HepG2 (cell line): Measurements from ENCODE around the gene GRID1.

Source experiments
- EP300 ChIP-seq, 3 experiments: sonication (generic) in 1 of 3; formaldehyde crosslinking in 1 of 3; IDR thresholded peaks; 2 replicates each; pipeline versions ENCODE4 v1.5.1 to v1.6.1; 2011 to 2020; ENCODE audit warnings: low read depth in 2 of 3, low read length in 2 of 3, borderline replicate concordance in 1 of 3, improper control_type of control experiment in 1 of 3, mild to moderate bottlenecking in 1 of 3, missing genetic modification reagents in 1 of 3, moderate library complexity in 1 of 3
- KAT7 ChIP-seq: IDR thresholded peaks from 2 replicates; pipeline ENCODE4 v1.6.1; 2018; ENCODE audit warnings: borderline replicate concordance, missing compliant biosample characterization
- MAFK ChIP-seq, 2 experiments: IDR thresholded peaks in 1 of 2; conservative IDR thresholded peaks in 1 of 2; 2 replicates each; pipeline ENCODE4 v1.6.1; 2011; ENCODE audit warnings: improper control_type of control experiment in 2 of 2, low read length in 2 of 2
- POLR2A ChIP-seq, 2 experiments: IDR thresholded peaks; 2 replicates each; pipeline ENCODE4 v1.6.1; 2011; ENCODE audit warnings: low read depth in 2 of 2, low read length in 2 of 2, mild to moderate bottlenecking in 1 of 2, moderate library complexity in 1 of 2; ENCODE audit not compliant: insufficient read depth in 1 of 2
- POLR2AphosphoS5 ChIP-seq: IDR thresholded peaks from 2 replicates; pipeline ENCODE4 v1.6.1; 2012; ENCODE audit warnings: low read depth, low read length
- ZFP36 ChIP-seq: fragments of 150-350 bp; IDR thresholded peaks from 2 replicates; pipeline ENCODE4 v1.6.1; 2018; ENCODE audit warnings: borderline replicate concordance, low read length, low read depth; ENCODE audit not compliant: partially characterized antibody
- ZNF619 ChIP-seq: sonication (generic); formaldehyde crosslinking; IDR thresholded peaks from 2 replicates; pipeline ENCODE4 v1.4.0; 2020; ENCODE audit warnings: mild to moderate bottlenecking, missing genetic modification reagents
- ZNF772 ChIP-seq: sonication (generic); formaldehyde crosslinking; IDR thresholded peaks from 2 replicates; pipeline ENCODE4 v1.5.0; 2020; ENCODE audit warnings: mild to moderate bottlenecking, missing genetic modification reagents
- TF ChIP-seq, protein P1 (sequence below): IDR thresholded peaks from 2 replicates; pipeline ENCODE4 v1.6.1; 2016; ENCODE audit warnings: mild to moderate bottlenecking, missing biosample characterization, missing genetic modification reagents
- TF ChIP-seq, protein P2 (sequence below): sonication (generic); formaldehyde crosslinking; IDR thresholded peaks from 2 replicates; pipeline ENCODE4 v1.4.0; 2020; ENCODE audit warnings: missing genetic modification reagents

DNA sequence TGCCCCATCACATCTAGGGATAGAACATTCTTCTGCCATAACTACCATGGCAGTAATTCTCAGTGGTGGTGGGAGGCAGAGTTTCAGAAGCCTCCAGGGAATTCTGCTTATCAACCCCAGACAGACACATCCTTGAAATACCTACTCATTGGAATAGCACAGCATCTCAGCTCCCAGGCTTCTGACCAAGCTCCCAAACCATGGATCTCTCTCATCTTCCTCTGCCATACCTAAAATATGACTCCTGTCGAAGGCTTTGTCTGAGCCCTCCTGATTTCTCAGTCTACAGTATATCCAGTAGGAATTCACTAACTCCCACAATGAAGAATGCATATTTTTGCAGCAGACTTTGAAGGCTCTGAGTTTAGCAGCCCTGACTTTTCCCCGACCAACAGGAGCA lies 687.5 kb downstream of the GRID1 start:
- TF ChIP-seq POLR2A (IDR thresholded peaks at IDR 0.05; ENCODE audit: insufficient read depth in 1 of 2, low read depth in 2 of 2, low read length in 2 of 2) (no peak), ZFP36 (no peak), EP300 (IDR thresholded peaks at IDR 0.05; ENCODE audit: low read depth in 2 of 2, low read length in 2 of 2) (no peak), EP300 (CRISPR knock-in tag; IDR thresholded peaks at IDR 0.05; ENCODE audit: borderline replicate concordance) (no peak), POLR2AphosphoS5 (no peak), ZNF772 (CRISPR knock-in tag) (no peak), MAFK (conservative IDR thresholded peaks at IDR 0.05 in 1 of 2, IDR thresholded peaks at IDR 0.05 in 1 of 2; ENCODE audit: low read length in 2 of 2) (no peak), KAT7 (CRISPR knock-in tag) (no peak), ZNF619 (CRISPR knock-in tag) (no peak)
- TF ChIP-seq, protein P1, sequence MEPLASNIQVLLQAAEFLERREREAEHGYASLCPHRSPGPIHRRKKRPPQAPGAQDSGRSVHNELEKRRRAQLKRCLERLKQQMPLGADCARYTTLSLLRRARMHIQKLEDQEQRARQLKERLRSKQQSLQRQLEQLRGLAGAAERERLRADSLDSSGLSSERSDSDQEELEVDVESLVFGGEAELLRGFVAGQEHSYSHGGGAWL (CRISPR knock-in tag), result no peak
- TF ChIP-seq, protein P2, sequence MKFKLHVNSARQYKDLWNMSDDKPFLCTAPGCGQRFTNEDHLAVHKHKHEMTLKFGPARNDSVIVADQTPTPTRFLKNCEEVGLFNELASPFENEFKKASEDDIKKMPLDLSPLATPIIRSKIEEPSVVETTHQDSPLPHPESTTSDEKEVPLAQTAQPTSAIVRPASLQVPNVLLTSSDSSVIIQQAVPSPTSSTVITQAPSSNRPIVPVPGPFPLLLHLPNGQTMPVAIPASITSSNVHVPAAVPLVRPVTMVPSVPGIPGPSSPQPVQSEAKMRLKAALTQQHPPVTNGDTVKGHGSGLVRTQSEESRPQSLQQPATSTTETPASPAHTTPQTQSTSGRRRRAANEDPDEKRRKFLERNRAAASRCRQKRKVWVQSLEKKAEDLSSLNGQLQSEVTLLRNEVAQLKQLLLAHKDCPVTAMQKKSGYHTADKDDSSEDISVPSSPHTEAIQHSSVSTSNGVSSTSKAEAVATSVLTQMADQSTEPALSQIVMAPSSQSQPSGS (CRISPR knock-in tag), result no peak
